ENCODE measurements around the gene ERBB4.

Gene ERBB4

DNA sequence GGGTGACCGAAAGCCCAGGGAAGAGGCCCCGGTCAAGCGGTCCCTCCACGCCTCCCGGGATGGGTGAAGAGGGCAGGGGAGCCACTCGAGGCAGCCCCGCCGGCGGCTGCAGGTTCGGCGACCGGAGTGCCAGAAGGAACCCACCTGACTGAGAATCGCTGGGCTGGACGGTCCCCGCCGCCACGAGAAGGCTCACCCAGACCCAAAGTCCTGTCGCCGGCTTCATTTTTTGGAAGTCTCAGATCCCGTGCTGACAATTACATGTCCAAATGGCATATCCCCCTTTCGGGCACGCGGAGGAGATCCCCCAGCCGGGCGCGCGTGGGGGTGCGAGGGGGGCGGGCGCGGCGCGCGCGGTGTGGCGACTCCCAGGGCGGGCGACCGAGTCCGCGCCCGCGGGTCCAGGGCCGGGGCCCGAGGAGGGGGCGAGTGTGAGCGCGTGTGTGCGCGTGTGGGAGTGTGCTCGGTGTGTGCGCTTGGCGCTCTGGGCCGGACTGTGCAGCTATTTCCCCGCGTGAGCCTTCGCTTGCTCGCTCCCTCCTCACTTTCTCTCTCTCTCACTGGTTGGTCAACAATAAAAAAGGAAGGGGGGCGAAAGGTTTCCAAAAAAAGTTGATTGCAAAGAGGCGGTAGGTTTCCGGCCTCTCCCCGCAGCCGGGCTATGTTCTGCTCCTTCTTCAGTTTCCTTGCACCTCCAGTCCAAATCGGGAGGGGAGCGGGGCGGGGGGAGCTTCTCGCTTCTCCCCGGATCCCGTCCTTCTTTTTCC, at the start of gene ERBB4:
Gene ERBB4 (minus strand): TSS at position 498 of the 767 bp plus-strand sequence. CDS start 272 bp downstream, at position 226.
- Histone ChIP-seq H3K36me3 (ENCODE audit: control insufficient read depth, insufficient read depth, low read length) (no peaks in the 10 kb centered on the region), H3K9ac (ENCODE audit: low read depth, low read length) (no peak within 1 kb of the TSS), H3K4me1 (ENCODE audit: control insufficient read depth, insufficient read depth, low read length) (peaks cover 16% of the 10 kb centered on the region; the same call in 1 of the 2 replicates), H3K4me3 (ENCODE audit: low read depth, low read length) (peak within 1 kb of the TSS; percentile 63), H3K27me3 (ENCODE audit: control insufficient read depth, insufficient read depth, low read length) (peaks cover 75% of the 10 kb centered on the region), H3K9me3 (ENCODE audit: control insufficient read depth, insufficient read depth, low read length) (no peaks in the 10 kb centered on the region), H3K27ac (ENCODE audit: low read depth, low read length) (no peak within 1 kb of the TSS)

DNA sequence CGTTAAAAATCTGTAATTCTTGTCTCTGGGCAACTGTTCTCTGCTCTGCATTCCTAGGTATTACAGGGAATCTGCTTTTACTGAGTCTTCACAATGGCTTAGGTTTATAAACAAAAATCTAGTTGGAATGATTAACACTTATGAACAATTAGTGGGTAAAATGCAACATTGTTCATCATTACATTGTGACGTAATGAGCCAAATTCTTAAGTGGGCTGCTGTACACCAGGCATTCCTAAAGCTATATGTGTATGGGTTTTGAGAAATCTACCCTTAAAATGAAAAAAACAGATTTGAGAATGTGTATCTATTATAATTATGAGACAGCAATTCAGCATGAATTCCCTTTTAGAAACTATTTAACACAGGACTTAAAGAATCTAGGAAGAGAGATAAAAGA, 41.5 kb upstream of the ERBB4 start:
- Histone ChIP-seq H3K9me3 (ENCODE audit: control insufficient read depth, insufficient read depth, low read length) (no peaks in the 10 kb centered on the region), H3K4me3 (ENCODE audit: low read depth, low read length) (no peak overlapping the region), H3K9ac (ENCODE audit: low read depth, low read length) (no peak overlapping the region), H3K27ac (ENCODE audit: low read depth, low read length) (no peak overlapping the region), H3K36me3 (ENCODE audit: control insufficient read depth, insufficient read depth, low read length) (no peaks in the 10 kb centered on the region), H3K4me1 (ENCODE audit: control insufficient read depth, insufficient read depth, low read length) (no peaks in the 10 kb centered on the region), H3K27me3 (ENCODE audit: control insufficient read depth, insufficient read depth, low read length) (no peaks in the 10 kb centered on the region)

DNA sequence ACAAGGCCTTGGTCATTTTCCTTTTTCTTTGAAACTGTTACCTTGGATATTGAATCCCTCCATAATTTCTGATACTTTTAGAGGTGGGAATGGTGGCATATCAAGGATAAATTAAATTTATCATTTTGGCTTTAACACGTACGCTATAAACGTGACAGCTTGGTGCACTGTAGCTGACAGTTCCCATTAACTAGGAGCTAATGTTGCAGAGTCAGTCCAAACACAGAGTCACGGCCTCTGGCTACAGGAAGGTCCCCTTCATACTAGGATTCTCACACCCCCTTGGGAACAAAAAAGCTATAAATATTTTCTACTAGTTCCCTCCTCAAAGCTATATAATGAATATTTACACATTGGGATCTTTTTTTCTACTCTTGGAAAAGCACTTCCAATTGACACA, 17.7 kb upstream of the ERBB4 start:
- no peaks in the 10 kb centered on the region for H3K9me3 ChIP-seq (ENCODE audit: control insufficient read depth, insufficient read depth, low read length)

DNA sequence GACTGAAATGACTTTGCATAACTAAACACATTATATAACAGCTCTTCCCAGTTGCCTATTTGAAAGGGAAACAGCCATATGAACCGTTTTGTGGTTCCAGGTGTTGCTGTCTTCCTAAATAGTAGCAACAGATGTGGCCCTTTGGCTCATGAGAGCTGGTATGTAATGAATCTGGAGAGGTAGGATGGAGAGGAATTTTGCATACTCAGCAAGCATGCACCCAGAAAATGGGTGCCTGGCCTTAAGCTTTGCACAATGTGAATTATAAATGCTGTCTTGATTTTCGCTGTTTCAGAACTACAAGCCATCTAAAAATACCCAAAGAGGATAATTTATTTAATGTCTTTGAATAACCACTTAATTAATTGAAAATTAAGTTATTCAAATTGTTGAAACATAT, 15.6 kb upstream of the ERBB4 start:
- no peak overlapping the region for H3K9ac ChIP-seq (ENCODE audit: low read depth, low read length)
- H3K4me3 ChIP-seq (ENCODE audit: low read depth, low read length) = no peak overlapping the region
- H3K27me3 ChIP-seq (ENCODE audit: control insufficient read depth, insufficient read depth, low read length) = no peaks in the 10 kb centered on the region
- H3K36me3 ChIP-seq (ENCODE audit: control insufficient read depth, insufficient read depth, low read length) = no peaks in the 10 kb centered on the region
- H3K9me3 ChIP-seq (ENCODE audit: control insufficient read depth, insufficient read depth, low read length) = no peaks in the 10 kb centered on the region
- H3K4me1 ChIP-seq (ENCODE audit: control insufficient read depth, insufficient read depth, low read length) = 0 out of 2 replicates have a peak, but pooled peaks cover 5% of the 10 kb centered on the region
- no peak overlapping the region for H3K27ac ChIP-seq (ENCODE audit: low read depth, low read length)

More for the DNA sequence above, 17.7 kb upstream of the ERBB4 start:
- Histone ChIP-seq H3K36me3 (ENCODE audit: control insufficient read depth, insufficient read depth, low read length) (no peaks in the 10 kb centered on the region), H3K4me1 (ENCODE audit: control insufficient read depth, insufficient read depth, low read length) (no peaks in the 10 kb centered on the region), H3K4me3 (ENCODE audit: low read depth, low read length) (no peak overlapping the region), H3K27ac (ENCODE audit: low read depth, low read length) (no peak overlapping the region), H3K9ac (ENCODE audit: low read depth, low read length) (no peak overlapping the region), H3K27me3 (ENCODE audit: control insufficient read depth, insufficient read depth, low read length) (no peaks in the 10 kb centered on the region)

DNA sequence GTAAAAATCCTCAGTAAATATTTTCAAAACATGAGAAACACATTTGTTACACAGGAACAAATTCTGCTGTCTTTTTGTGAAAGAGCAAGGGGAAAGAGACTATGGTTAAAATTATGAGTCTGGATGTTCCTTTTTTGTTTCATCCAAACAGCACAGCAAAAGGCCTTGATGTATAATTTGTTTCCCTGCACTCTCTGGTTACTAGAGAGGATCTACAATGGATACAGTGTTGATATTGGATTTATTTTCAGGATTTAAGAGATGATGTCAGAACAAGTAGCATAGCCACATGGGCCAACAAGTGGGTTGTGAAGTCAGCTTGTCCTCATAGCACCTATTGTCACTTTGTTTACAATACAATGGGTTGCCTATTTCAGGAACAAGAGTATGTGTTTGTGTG, 11.3 kb upstream of the ERBB4 start:
- H3K9ac ChIP-seq (ENCODE audit: low read depth, low read length) = no peak overlapping the region
- no peaks in the 10 kb centered on the region for H3K36me3 ChIP-seq (ENCODE audit: control insufficient read depth, insufficient read depth, low read length)
- no peaks in the 10 kb centered on the region for H3K27me3 ChIP-seq (ENCODE audit: control insufficient read depth, insufficient read depth, low read length)
- no peaks in the 10 kb centered on the region for H3K9me3 ChIP-seq (ENCODE audit: control insufficient read depth, insufficient read depth, low read length)
- no peak overlapping the region for H3K4me3 ChIP-seq (ENCODE audit: low read depth, low read length)
- H3K27ac ChIP-seq (ENCODE audit: low read depth, low read length) = no peak overlapping the region
- H3K4me1 ChIP-seq (ENCODE audit: control insufficient read depth, insufficient read depth, low read length) = 0 out of 2 replicates have a peak, but pooled peaks cover 5% of the 10 kb centered on the region

DNA sequence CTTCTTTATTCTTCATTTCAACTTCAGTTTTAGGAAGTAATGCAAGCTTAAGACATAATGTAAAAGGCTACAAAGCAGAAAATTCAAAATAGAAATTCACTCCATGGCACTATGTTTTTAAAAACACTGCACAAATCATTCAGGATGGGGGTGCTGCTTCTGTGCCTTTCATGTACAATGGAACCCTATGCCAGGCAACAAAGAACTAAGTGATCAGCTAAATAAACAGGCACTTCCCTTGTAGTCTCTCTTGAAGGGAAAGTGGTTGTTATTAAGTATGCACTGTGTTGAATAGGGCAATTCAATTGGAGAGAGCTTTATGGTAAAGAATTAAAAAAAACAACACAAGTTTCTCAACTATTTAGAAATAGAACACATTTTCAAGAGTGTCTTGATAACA, 10.9 kb upstream of the ERBB4 start:
- Histone ChIP-seq H3K27me3 (ENCODE audit: control insufficient read depth, insufficient read depth, low read length) (no peaks in the 10 kb centered on the region), H3K4me3 (ENCODE audit: low read depth, low read length) (no peak overlapping the region), H3K27ac (ENCODE audit: low read depth, low read length) (no peak overlapping the region), H3K36me3 (ENCODE audit: control insufficient read depth, insufficient read depth, low read length) (no peaks in the 10 kb centered on the region), H3K4me1 (ENCODE audit: control insufficient read depth, insufficient read depth, low read length) (0 out of 2 replicates have a peak, but pooled peaks cover 5% of the 10 kb centered on the region), H3K9me3 (ENCODE audit: control insufficient read depth, insufficient read depth, low read length) (no peaks in the 10 kb centered on the region), H3K9ac (ENCODE audit: low read depth, low read length) (no peak overlapping the region)

DNA sequence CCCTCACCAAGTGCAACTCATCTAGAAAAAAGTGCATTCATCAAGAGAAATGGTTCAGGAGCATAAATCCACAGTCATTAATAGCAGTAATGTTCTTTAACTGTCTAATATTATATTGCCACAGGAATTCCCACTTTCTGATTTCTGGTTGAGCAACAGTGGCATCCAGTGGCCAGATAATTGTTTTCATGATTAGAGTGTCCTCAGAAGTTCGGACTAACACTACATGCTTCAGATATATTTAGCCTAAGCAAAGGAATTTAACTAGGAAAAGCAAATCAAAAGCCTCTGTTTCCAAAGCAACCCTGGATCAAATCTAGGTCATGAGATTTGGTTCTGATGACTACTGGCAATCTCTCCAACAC, 9.8 kb upstream of the ERBB4 start:
- Histone ChIP-seq H3K4me3 (ENCODE audit: low read depth, low read length) (no peak overlapping the region), H3K9ac (ENCODE audit: low read depth, low read length) (no peak overlapping the region), H3K9me3 (ENCODE audit: control insufficient read depth, insufficient read depth, low read length) (no peaks in the 10 kb centered on the region), H3K4me1 (ENCODE audit: control insufficient read depth, insufficient read depth, low read length) (0 out of 2 replicates have a peak, but pooled peaks cover 5% of the 10 kb centered on the region), H3K27me3 (ENCODE audit: control insufficient read depth, insufficient read depth, low read length) (no peaks in the 10 kb centered on the region), H3K27ac (ENCODE audit: low read depth, low read length) (no peak overlapping the region), H3K36me3 (ENCODE audit: control insufficient read depth, insufficient read depth, low read length) (no peaks in the 10 kb centered on the region)

DNA sequence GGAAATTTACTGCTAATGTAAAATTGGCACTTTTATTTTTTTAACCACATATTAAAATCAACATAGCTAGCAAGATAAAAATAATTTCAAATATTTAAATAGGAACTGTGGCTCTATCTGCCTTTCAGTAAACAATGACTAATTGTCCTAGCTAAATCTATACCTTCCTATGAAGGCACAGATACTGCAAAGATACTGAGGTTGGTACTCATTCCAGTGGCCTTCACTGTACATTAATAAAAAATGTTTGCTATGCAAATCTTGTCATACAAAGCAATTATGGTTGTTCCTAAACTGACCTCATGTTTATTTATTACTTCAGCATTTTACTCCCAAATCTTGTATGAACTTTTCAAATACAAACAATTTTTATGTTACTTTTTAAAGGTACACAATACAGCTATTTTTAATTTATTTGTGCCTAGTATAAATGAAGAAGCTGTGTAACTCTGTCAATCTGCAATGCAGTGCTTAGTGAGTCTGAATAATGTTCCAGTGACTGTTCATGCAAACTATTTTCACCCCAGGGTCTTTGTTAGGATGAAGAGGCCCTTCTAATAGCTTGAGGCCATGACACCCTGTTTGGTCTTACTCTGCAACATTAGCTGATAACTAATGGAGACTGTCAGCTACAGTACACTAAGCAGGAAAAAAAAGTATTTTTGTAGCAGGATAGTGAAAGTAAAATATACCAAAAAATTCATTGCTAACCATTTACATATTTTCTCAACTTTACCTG, 9.3 kb upstream of the ERBB4 start:
- H3K4me3 ChIP-seq (ENCODE audit: low read depth, low read length) = no peak overlapping the region
- H3K9me3 ChIP-seq (ENCODE audit: control insufficient read depth, insufficient read depth, low read length) = no peaks in the 10 kb centered on the region
- no peak overlapping the region for H3K9ac ChIP-seq (ENCODE audit: low read depth, low read length)
- H3K36me3 ChIP-seq (ENCODE audit: control insufficient read depth, insufficient read depth, low read length) = no peaks in the 10 kb centered on the region
- 0 out of 2 replicates have a peak, but pooled peaks cover 5% of the 10 kb centered on the region for H3K4me1 ChIP-seq (ENCODE audit: control insufficient read depth, insufficient read depth, low read length)
- no peaks in the 10 kb centered on the region for H3K27me3 ChIP-seq (ENCODE audit: control insufficient read depth, insufficient read depth, low read length)
- H3K27ac ChIP-seq (ENCODE audit: low read depth, low read length) = no peak overlapping the region

DNA sequence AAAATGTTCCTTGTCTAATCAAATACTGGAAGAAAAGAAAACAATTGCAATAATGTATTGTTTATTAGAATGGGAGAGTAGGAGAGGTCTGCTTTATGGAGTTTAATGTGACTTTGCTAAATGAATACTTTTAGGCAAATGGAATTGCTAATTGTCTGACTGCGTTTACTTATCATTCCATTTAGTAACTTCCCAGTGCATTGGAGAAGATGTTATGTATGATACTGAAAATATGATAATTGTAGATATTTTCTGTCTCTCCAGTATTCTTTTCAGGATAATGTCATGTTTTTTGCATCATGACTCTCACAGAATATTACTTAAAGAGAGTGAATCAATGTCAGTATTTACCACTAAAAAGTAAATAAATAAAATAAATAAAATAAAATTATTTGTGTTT, 8.1 kb upstream of the ERBB4 start:
- H3K4me3 ChIP-seq (ENCODE audit: low read depth, low read length) = no peak overlapping the region
- H3K27ac ChIP-seq (ENCODE audit: low read depth, low read length) = no peak overlapping the region
- no peak overlapping the region for H3K9ac ChIP-seq (ENCODE audit: low read depth, low read length)
- H3K9me3 ChIP-seq (ENCODE audit: control insufficient read depth, insufficient read depth, low read length) = no peaks in the 10 kb centered on the region
- H3K4me1 ChIP-seq (ENCODE audit: control insufficient read depth, insufficient read depth, low read length) = 0 out of 2 replicates have a peak, but pooled peaks cover 5% of the 10 kb centered on the region
- H3K36me3 ChIP-seq (ENCODE audit: control insufficient read depth, insufficient read depth, low read length) = no peaks in the 10 kb centered on the region
- no peaks in the 10 kb centered on the region; the same call in 1 of the 2 replicates for H3K27me3 ChIP-seq (ENCODE audit: control insufficient read depth, insufficient read depth, low read length)

DNA sequence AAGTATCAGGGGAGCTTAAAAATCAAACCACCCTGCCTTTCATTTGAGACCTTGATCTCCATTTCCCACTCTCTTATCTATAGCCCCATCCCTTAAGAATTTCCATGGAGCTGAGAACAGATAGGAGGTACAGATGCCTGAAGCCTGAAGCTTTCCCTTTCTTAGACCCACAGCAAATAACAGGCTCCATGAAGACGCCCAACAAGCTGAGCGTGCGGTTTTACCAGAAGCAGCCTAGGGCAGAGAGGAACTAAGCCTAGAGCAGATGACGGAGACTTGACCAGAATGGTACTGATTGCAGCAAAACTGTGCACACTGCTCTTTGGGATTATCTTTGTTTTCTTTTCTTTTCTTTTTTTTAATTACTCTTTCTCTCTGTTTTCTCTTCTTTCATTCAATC, 1.7 kb upstream of the ERBB4 start:
- no peaks in the 10 kb centered on the region for H3K36me3 ChIP-seq (ENCODE audit: control insufficient read depth, insufficient read depth, low read length)
- H3K4me3 ChIP-seq (ENCODE audit: low read depth, low read length) = no peak overlapping the region
- H3K27ac ChIP-seq (ENCODE audit: low read depth, low read length) = no peak overlapping the region
- H3K9me3 ChIP-seq (ENCODE audit: control insufficient read depth, insufficient read depth, low read length) = no peaks in the 10 kb centered on the region
- H3K9ac ChIP-seq (ENCODE audit: low read depth, low read length) = no peak overlapping the region
- peaks cover 56% of the 10 kb centered on the region for H3K27me3 ChIP-seq (ENCODE audit: control insufficient read depth, insufficient read depth, low read length)
- peaks cover 15% of the 10 kb centered on the region; the same call in 1 of the 2 replicates for H3K4me1 ChIP-seq (ENCODE audit: control insufficient read depth, insufficient read depth, low read length)

Measured in HUES48 (cell line).